GM23338 (cell line): ENCODE data around the gene ASXL3. TPM values are rescaled to one million over a fixed set of nuclear protein-coding genes. Genes with fewer than 3 reads are reported as not detected.

Experiments
- ATAC-seq: fragments of 200-7000 bp; cut with Tn5 transposase; 3 replicates; pipeline ENCODE4 v1.9.1; 2020
- DNase-seq: peaks from one replicate; pipeline ENCODE4 v3.0.0-alpha.2; 2015; ENCODE audit warnings: low spot score
- H2AFZ ChIP-seq: fragments of 200-600 bp; sonication (generic); 2 replicates; pipeline ENCODE4 v1.8.0; 2016; ENCODE audit warnings: antibody characterized with exemption, mild to moderate bottlenecking, moderate library complexity
- H3F3A ChIP-seq: fragments of 200-600 bp; sonication (generic); replicated peaks from 2 replicates; pipeline ENCODE4 v1.8.0; 2017; ENCODE audit warnings: antibody characterized with exemption, mixed run types, low read depth
- H3K27ac ChIP-seq: fragments of 200-600 bp; sonication (generic); 2 replicates; pipeline ENCODE4 v1.6.1; 2016; ENCODE audit warnings: low read depth
- H3K27me3 ChIP-seq: fragments of 200-600 bp; sonication (generic); 2 replicates; pipeline ENCODE4 v1.8.0; 2016; ENCODE audit warnings: mild to moderate bottlenecking, mixed run types, moderate library complexity; ENCODE audit not compliant: insufficient read depth
- H3K36me3 ChIP-seq: fragments of 200-600 bp; sonication (generic); 2 replicates; pipeline ENCODE4 v1.8.0; 2016; ENCODE audit warnings: mild to moderate bottlenecking; ENCODE audit not compliant: insufficient read depth
- H3K4me1 ChIP-seq: fragments of 200-600 bp; sonication (generic); 2 replicates; pipeline ENCODE4 v1.8.0; 2016; ENCODE audit warnings: mild to moderate bottlenecking, moderate library complexity; ENCODE audit not compliant: insufficient read depth
- H3K4me2 ChIP-seq: fragments of 200-600 bp; sonication (generic); 2 replicates; pipeline ENCODE4 v1.7.1; 2017; ENCODE audit warnings: mixed run types
- H3K4me3 ChIP-seq: fragments of 200-600 bp; sonication (generic); 2 replicates; pipeline ENCODE4 v1.6.1; 2016; ENCODE audit warnings: mixed run types
- H3K79me2 ChIP-seq: fragments of 200-600 bp; sonication (generic); replicated peaks from 2 replicates; pipeline ENCODE4 v1.8.0; 2017; ENCODE audit warnings: mild to moderate bottlenecking; ENCODE audit not compliant: insufficient read depth
- H3K9me2 ChIP-seq: fragments of 200-600 bp; sonication (generic); 2 replicates; pipeline ENCODE4 v1.8.0; 2017; ENCODE audit not compliant: insufficient read depth
- H4K20me1 ChIP-seq: fragments of 200-600 bp; sonication (generic); replicated peaks from 2 replicates; pipeline ENCODE4 v1.8.0; 2017; ENCODE audit warnings: mild to moderate bottlenecking; ENCODE audit not compliant: insufficient read depth
- H3K27ac Mint-ChIP-seq: 2 replicates; pipeline ENCODE4 v1.8.0; 2020; ENCODE audit warnings: inconsistent platforms, mild to moderate bottlenecking, moderate library complexity, mixed read lengths
- H3K27me3 Mint-ChIP-seq: 3 replicates; pipeline ENCODE4 v1.8.0; 2022; ENCODE audit warnings: low read depth, mild to moderate bottlenecking, moderate library complexity, mixed read lengths, inconsistent platforms; ENCODE audit not compliant: insufficient read depth, poor library complexity
- H3K36me3 Mint-ChIP-seq: 3 replicates; pipeline ENCODE4 v1.8.0; 2021; ENCODE audit warnings: low read depth, mild to moderate bottlenecking, inconsistent platforms, moderate library complexity, mixed read lengths
- H3K4me1 Mint-ChIP-seq: 3 replicates; pipeline ENCODE4 v1.8.0; 2020; ENCODE audit warnings: mild to moderate bottlenecking, inconsistent platforms, mixed read lengths
- H3K4me3 Mint-ChIP-seq: 3 replicates; pipeline ENCODE4 v1.8.0; 2021; ENCODE audit warnings: moderate library complexity, mild to moderate bottlenecking, inconsistent platforms, mixed read lengths
- H3K9me3 Mint-ChIP-seq: 3 replicates; pipeline ENCODE4 v1.8.0; 2020; ENCODE audit warnings: moderate library complexity, mild to moderate bottlenecking, inconsistent platforms, mixed read lengths
- CREB1 ChIP-seq: fragments of 250-450 bp; sonication (Bioruptor Pico); IDR thresholded peaks from 2 replicates; pipeline ENCODE4 v1.5.0; 2020; ENCODE audit warnings: low read depth, mild to moderate bottlenecking, moderate library complexity
- CTCF ChIP-seq, 2 experiments: fragments of 200-600 bp in 1 of 2; sonication (generic) in 1 of 2; conservative IDR thresholded peaks; 2 replicates each; pipeline versions ENCODE4 v1.5.1 to v1.6.1; 2016 to 2017; ENCODE audit warnings: antibody characterized with exemption in 2 of 2, low read depth in 2 of 2, mild to moderate bottlenecking in 2 of 2, moderate library complexity in 1 of 2
- EZH2 ChIP-seq: fragments of 200-600 bp; sonication (generic); IDR thresholded peaks from one replicate; pipeline ENCODE4 v1.8.0; 2017; ENCODE audit warnings: antibody characterized with exemption, mild to moderate bottlenecking, low read depth; ENCODE audit not compliant: unreplicated experiment
- EZH2phosphoT487 ChIP-seq: fragments of 200-600 bp; sonication (generic); IDR thresholded peaks from one replicate; pipeline ENCODE4 v1.8.1; 2018; ENCODE audit warnings: antibody characterized with exemption; ENCODE audit not compliant: unreplicated experiment
- JUNB ChIP-seq: IDR thresholded peaks from one replicate; pipeline ENCODE4 v1.6.1; 2016; ENCODE audit warnings: antibody characterized with exemption; ENCODE audit not compliant: unreplicated experiment
- NANOG ChIP-seq: IDR thresholded peaks from 2 replicates; pipeline ENCODE4 v1.6.1; 2016; ENCODE audit warnings: antibody characterized with exemption, borderline replicate concordance
- POLR2AphosphoS5 ChIP-seq: IDR thresholded peaks from 2 replicates; pipeline ENCODE4 v1.6.1; 2016; ENCODE audit warnings: antibody characterized with exemption, low read depth
- REST ChIP-seq: IDR thresholded peaks from one replicate; pipeline ENCODE4 v1.6.1; 2018; ENCODE audit warnings: antibody characterized with exemption; ENCODE audit not compliant: unreplicated experiment
- STAT1 ChIP-seq: IDR thresholded peaks from one replicate; pipeline ENCODE4 v1.6.1; 2016; ENCODE audit warnings: antibody characterized with exemption; ENCODE audit not compliant: unreplicated experiment
- ZNF114 ChIP-seq: fragments of 250-450 bp; sonication (Bioruptor Pico); IDR thresholded peaks from 2 replicates; pipeline ENCODE4 v1.5.0; 2020; ENCODE audit warnings: mild to moderate bottlenecking, moderate library complexity
- ZNF331 ChIP-seq: fragments of 250-450 bp; sonication (Bioruptor Pico); IDR thresholded peaks from 2 replicates; pipeline ENCODE4 v1.5.0; 2020; ENCODE audit warnings: low read depth, mild to moderate bottlenecking, moderate library complexity
- polyA plus RNA-seq: library from polyadenylated mRNA; unstranded; fragments of >200 nt; fragmentation: Nextera tagmentation; extraction: Ambion mirVana; gene quantifications from 2 replicates; pipeline ENCODE4 v1.2.1, GENCODE V29; 2016
- total RNA-seq: library from RNA; depleted of rRNA; stranded (reverse); fragments of >200 nt; shearing (Covaris generic); gene quantifications from 2 replicates; pipeline ENCODE4 v1.2.3, GENCODE V29; 2014
- TF ChIP-seq, protein P1 (sequence below): IDR thresholded peaks from 2 replicates; pipeline ENCODE4 v1.6.1; 2016; ENCODE audit warnings: antibody characterized with exemption
- TF ChIP-seq, protein P2 (sequence below): fragments of 250-450 bp; sonication (Bioruptor Pico); IDR thresholded peaks from 2 replicates; pipeline ENCODE4 v1.5.0; 2020; ENCODE audit warnings: mild to moderate bottlenecking, moderate library complexity

ASXL3 gene
- total and polyA plus RNA-seq, 2 experiments from 2014 or later: 0.23 to 1.4 TPM

GRCh38 chr18:33729556-33729955 is 151.5 kb downstream of the ASXL3 start:
- no peak for ATAC-seq
- no peak overlapping the region for H3K4me3 ChIP-seq
- H3K9me3 Mint-ChIP-seq: no peaks in the 10 kb centered on the region
- no peak overlapping the region for H3K27ac Mint-ChIP-seq
- no peak overlapping the region for H3K4me2 ChIP-seq
- H3K27ac ChIP-seq: no peak overlapping the region
- peaks cover 14% of the 10 kb centered on the region for H3K4me1 Mint-ChIP-seq
- H3K9me2 ChIP-seq: no peaks in the 10 kb centered on the region
- no peaks in the 10 kb centered on the region for H3K79me2 ChIP-seq
- H2AFZ ChIP-seq: no peak overlapping the region
- no peak overlapping the region for H3K4me3 Mint-ChIP-seq
- H3K36me3 ChIP-seq: no peaks in the 10 kb centered on the region
- no peaks in the 10 kb centered on the region for H4K20me1 ChIP-seq
- H3K4me1 ChIP-seq: peaks cover 20% of the 10 kb centered on the region
- H3F3A ChIP-seq: no peaks in the 10 kb centered on the region
- H3K36me3 Mint-ChIP-seq: no peaks in the 10 kb centered on the region
- H3K27me3 Mint-ChIP-seq: peaks cover 2% of the 10 kb centered on the region
- H3K27me3 ChIP-seq: no peaks in the 10 kb centered on the region
- TF ChIP-seq CREB1 (CRISPR knock-in tag): no peak
- no peak for TF ChIP-seq REST
- TF ChIP-seq ZNF331 (CRISPR knock-in tag): no peak
- TF ChIP-seq, protein P1, sequence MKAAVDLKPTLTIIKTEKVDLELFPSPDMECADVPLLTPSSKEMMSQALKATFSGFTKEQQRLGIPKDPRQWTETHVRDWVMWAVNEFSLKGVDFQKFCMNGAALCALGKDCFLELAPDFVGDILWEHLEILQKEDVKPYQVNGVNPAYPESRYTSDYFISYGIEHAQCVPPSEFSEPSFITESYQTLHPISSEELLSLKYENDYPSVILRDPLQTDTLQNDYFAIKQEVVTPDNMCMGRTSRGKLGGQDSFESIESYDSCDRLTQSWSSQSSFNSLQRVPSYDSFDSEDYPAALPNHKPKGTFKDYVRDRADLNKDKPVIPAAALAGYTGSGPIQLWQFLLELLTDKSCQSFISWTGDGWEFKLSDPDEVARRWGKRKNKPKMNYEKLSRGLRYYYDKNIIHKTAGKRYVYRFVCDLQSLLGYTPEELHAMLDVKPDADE: no peak
- TF ChIP-seq STAT1: no peak
- no peak for TF ChIP-seq CTCF (conservative IDR thresholded peaks at IDR 0.05; ENCODE audit: low read depth in 2 of 2)
- TF ChIP-seq ZNF114 (CRISPR knock-in tag): no peak
- no peak for TF ChIP-seq EZH2phosphoT487
- TF ChIP-seq JUNB: no peak
- no peak for TF ChIP-seq POLR2AphosphoS5
- TF ChIP-seq, protein P2, sequence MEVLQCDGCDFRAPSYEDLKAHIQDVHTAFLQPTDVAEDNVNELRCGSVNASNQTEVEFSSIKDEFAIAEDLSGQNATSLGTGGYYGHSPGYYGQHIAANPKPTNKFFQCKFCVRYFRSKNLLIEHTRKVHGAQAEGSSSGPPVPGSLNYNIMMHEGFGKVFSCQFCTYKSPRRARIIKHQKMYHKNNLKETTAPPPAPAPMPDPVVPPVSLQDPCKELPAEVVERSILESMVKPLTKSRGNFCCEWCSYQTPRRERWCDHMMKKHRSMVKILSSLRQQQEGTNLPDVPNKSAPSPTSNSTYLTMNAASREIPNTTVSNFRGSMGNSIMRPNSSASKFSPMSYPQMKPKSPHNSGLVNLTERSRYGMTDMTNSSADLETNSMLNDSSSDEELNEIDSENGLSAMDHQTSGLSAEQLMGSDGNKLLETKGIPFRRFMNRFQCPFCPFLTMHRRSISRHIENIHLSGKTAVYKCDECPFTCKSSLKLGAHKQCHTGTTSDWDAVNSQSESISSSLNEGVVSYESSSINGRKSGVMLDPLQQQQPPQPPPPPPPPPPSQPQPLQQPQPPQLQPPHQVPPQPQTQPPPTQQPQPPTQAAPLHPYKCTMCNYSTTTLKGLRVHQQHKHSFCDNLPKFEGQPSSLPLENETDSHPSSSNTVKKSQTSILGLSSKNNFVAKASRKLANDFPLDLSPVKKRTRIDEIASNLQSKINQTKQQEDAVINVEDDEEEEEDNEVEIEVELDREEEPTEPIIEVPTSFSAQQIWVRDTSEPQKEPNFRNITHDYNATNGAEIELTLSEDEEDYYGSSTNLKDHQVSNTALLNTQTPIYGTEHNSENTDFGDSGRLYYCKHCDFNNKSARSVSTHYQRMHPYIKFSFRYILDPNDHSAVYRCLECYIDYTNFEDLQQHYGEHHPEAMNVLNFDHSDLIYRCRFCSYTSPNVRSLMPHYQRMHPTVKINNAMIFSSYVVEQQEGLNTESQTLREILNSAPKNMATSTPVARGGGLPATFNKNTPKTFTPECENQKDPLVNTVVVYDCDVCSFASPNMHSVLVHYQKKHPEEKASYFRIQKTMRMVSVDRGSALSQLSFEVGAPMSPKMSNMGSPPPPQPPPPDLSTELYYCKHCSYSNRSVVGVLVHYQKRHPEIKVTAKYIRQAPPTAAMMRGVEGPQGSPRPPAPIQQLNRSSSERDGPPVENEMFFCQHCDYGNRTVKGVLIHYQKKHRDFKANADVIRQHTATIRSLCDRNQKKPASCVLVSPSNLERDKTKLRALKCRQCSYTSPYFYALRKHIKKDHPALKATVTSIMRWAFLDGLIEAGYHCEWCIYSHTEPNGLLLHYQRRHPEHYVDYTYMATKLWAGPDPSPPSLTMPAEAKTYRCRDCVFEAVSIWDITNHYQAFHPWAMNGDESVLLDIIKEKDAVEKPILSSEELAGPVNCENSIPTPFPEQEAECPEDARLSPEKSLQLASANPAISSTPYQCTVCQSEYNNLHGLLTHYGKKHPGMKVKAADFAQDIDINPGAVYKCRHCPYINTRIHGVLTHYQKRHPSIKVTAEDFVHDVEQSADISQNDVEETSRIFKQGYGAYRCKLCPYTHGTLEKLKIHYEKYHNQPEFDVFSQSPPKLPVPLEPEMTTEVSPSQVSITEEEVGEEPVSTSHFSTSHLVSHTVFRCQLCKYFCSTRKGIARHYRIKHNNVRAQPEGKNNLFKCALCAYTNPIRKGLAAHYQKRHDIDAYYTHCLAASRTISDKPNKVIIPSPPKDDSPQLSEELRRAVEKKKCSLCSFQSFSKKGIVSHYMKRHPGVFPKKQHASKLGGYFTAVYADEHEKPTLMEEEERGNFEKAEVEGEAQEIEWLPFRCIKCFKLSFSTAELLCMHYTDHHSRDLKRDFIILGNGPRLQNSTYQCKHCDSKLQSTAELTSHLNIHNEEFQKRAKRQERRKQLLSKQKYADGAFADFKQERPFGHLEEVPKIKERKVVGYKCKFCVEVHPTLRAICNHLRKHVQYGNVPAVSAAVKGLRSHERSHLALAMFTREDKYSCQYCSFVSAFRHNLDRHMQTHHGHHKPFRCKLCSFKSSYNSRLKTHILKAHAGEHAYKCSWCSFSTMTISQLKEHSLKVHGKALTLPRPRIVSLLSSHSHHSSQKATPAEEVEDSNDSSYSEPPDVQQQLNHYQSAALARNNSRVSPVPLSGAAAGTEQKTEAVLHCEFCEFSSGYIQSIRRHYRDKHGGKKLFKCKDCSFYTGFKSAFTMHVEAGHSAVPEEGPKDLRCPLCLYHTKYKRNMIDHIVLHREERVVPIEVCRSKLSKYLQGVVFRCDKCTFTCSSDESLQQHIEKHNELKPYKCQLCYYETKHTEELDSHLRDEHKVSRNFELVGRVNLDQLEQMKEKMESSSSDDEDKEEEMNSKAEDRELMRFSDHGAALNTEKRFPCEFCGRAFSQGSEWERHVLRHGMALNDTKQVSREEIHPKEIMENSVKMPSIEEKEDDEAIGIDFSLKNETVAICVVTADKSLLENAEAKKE (CRISPR knock-in tag): no peak
- TF ChIP-seq NANOG: no peak
- no peak for TF ChIP-seq EZH2
- no peak for DNase-seq
